KBM-7 (cell line): ENCODE results near the gene FOXP1.

Experiments
- DNase-seq: peaks from one replicate; pipeline ENCODE4 v3.0.0-alpha.2; 2015
- in situ Hi-C: fragments of 300-500 bp; cut with MboI; formaldehyde crosslinking; loops from 2 replicates; pipeline ENCODE4 v1.14.3; 2020; ENCODE audit warnings: low sequenced_read_pairs, low pct_unique_long_range_greater_than_20kb, mixed read lengths

Gene FOXP1

GRCh38 chr3:71468311-71469137 is 115.0 kb downstream of the FOXP1 start:
- in situ Hi-C loops: no loop called here
- DNase-seq: no peak

- no peak for DNase-seq
- in situ Hi-C loops: no loop called here
These were observed 117.0 kb downstream of the FOXP1 start for GRCh38 chr3:71466483-71466882.

- DNase-seq: no peak
- in situ Hi-C loops: no loop called here
These were observed 118.0 kb downstream of the FOXP1 start for GRCh38 chr3:71465371-71466036.

GRCh38 chr3:71464613-71465012 is 118.9 kb downstream of the FOXP1 start:
- in situ Hi-C loops: no loop called here

DNA sequence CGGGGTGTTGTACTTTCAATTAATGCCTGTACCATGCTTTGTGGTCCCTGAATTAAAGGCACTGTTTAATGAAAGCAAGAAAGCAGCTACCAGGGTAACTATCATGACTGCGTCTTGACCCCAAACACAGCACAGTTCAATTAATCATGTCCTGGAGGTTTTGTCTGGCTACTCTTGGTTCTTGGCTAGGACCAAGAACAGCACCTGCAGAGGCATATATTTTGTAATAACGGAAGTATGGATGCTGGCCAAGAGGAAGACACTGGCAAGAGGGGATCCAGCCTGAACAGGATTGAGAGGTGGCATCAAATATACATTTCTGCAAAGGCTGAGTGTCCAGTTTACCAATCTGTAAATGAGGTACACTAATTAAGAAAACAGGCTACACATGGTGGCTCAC is 119.9 kb downstream of the FOXP1 start:
- no peak for DNase-seq
- in situ Hi-C loops: no loop called here

More at GRCh38 chr3:71464613-71465012, 118.9 kb downstream of the FOXP1 start:
- DNase-seq: no peak

DNA sequence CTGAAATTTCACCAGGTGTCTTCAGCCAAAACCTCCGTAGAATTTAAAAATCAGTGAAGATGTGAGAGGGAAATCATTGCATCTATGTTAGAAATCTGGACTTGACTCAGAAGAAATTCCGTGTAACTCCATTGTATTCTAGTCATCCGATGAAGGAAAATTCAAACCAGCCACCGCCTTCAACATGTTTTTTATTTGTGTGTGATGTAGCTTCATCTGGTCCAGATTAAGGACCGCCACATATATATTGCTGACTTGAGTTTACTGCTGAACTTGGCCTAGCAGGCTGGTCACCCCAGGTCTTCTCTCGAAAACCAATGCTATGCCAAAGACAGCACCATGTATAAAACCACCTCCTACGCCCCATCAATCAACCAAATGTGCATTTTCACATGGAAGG is 120.9 kb downstream of the FOXP1 start:
- in situ Hi-C loops: no loop called here
- DNase-seq: no peak

DNA sequence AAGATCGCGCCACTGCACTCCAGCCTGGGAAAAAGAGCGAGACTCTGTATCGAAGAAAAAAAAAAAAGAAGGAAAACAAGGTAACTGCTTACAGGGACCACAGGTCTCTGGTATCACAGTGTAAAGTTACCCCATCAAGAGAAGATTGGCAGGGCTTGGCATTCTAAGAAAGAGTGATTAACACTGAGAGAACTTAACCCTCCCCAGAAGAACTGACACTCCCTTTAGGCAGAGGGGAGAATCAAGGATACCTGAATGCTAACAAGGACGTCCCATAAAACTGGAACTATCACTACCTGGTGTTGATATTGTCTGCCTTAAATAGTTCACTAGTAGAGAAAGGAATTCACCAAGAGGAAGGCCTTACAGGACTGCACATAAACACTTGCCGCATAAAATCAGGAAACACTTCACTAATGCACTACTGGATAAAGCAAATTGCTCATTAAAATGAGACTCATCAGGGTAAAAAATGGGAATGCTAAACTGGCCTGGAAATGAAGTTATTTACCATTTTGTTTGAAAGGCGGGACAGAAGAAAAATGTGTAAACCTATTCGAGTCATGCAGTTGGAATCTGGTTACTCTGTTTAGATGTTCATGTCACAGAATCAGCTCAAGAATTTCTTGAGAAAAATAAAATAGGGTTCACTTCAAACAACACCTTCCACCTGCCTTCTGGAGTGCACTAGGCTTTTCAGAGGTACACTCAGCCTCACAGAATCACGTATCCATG is 121.6 kb downstream of the FOXP1 start:
- DNase-seq: no peak

GRCh38 chr3:71461114-71461513 is 122.4 kb downstream of the FOXP1 start:
- no peak for DNase-seq
- in situ Hi-C loops: no loop called here

More for the DNA sequence above, 121.6 kb downstream of the FOXP1 start:
- in situ Hi-C loops: no loop called here

DNA sequence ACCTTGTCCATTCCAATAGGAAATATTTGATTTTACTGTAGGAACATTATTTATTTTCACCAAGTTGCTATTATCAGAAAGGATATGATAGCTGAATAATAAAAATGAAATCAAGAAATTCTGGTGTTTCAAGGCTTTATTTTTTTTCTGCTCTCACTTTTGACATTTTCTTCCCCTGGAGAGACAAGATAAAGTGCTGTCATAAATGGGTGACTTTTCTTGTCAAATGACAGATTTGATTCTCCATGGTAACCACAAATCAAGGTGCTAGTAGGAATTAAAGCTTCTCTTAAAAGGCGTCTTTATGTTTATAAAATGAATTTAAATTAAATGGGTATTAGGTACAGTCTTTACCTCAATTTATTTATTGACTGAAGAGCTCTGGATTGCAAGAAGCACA is 124.6 kb downstream of the FOXP1 start:
- in situ Hi-C loops: no loop called here
- no peak for DNase-seq

DNA sequence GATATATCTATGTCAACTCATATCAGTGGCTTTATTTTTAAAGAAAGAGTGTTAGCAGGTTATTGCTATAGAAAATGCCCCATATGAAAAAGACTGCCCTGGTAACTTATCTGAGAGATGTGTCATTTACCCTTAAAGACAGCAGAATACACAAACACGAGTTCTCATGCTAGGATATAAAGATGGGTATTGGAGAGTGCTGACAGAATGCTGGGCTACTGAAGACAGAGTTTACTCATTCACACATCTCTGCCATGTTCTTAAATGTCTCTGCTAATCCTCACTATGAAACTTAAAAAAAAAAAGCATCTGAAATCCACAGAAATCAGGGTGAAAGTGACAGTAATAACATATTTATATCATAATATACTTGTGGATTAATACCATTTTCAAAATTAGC is 126.7 kb downstream of the FOXP1 start:
- no peak for DNase-seq
- in situ Hi-C loops: no loop called here

DNA sequence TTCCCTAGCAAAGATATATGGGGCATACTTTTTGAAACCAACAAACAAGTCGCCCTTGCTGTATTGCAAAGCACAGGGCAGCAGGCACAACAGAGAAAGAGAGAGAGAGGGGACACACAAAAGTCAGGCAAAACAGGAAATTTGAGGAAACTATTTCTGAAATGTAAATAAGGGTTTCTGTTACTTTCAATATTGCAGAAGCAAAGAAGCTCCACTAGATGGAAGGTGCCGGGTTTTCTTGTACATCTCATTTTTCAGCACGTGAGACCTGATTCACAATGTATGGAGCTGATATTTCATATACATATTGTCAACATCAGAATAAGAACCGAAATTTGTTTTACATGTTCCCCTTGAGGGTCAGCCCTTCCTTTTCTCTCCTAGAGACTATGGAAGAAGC is 127.4 kb downstream of the FOXP1 start:
- peak; percentile 39 for DNase-seq
- in situ Hi-C loops: no loop called here

DNA sequence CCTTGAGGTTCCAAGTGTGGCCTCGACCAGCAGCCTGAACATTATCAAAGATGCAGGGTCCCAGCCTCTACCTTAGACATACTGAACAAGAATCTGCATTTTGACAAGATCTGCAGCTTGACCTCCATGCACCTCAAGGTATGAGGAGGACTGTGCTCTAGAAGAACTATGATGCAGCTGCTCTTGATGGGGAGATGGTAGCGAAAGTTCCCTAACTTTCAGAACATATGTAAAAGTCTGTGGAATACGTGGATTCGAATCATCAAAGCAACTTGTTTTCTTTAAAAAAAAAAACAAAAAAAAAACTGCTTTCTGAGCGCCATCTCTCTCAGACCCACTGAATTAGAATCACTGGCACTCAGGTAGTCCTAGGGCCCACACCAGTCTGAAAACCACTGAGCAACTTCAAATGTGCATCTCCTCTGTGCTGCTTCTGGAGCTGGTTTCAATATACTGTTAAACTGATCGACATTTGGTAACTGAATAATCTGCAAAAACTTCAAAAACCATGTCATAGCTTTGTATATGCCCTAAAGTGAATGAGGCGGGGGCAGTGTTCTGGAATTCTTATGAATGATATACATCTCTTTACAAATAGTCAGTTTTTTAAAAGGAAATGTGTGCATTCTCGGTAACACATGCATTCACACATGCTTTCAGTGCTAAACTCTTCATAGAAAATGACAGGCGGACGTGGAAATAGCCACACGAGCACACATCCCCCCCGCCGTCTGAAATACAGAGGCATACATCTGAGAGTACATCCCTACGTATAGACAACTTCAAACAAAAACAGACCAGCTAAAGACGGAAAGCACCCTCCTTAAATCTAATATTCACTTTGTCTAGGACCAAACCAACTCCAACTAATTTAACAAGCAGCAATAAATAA is 128.8 kb downstream of the FOXP1 start:
- DNase-seq: no peak
- in situ Hi-C loops: no loop called here

DNA sequence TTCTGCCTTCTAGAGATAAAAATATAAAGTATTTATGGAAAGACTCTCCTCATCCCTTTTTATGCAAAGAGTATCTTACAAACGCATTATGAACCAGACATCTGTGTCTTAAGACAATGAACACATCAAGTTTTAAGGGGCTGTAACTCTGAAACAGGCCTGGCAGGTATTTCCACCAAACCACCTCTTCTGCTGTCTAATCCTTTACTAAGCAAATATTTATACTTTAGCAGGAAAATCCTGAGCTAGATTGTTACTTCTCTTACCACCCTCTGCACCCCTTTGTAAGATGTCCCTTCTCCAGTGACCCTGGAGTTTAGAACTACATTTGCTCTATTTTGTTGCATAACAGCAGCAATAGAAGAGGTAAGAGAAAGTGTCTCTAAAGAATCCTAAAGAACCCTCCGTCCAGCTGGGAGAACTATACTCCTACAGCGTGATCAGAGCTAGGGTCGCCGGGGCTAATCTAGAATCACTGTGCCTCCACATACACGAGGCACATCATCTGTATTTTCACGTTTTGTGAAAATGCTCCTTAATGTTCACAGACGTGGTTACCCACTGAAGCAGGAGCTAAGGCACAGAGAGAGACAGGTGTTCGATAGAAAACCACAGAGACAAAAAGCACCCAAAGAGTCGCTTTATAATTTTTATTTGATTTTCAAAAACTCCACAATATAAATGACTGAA is 129.6 kb downstream of the FOXP1 start:
- no peak for DNase-seq
- in situ Hi-C loops: no loop called here

DNA sequence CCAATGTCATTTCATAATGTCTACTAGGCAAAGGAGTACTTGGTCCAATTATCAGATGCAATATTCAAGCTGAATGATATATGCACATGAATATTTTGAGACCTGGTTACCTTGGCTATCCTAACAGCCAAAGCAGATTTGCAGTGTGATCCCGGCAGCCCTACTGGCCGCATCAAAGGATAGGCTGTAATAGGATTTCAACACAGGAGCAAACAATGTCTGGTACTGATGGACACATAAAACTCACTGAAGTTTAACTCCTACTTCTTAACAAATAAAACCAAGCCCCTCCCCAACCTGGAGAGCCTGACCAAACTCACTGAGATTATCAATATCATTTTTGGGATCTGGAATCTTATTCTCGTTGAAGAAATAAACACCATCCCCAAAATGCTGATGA is 130.2 kb downstream of the FOXP1 start:
- in situ Hi-C loops: no loop called here
- no peak for DNase-seq

- in situ Hi-C loops: no loop called here
- no peak for DNase-seq
These were observed 131.7 kb downstream of the FOXP1 start for GRCh38 chr3:71451812-71452211.

DNA sequence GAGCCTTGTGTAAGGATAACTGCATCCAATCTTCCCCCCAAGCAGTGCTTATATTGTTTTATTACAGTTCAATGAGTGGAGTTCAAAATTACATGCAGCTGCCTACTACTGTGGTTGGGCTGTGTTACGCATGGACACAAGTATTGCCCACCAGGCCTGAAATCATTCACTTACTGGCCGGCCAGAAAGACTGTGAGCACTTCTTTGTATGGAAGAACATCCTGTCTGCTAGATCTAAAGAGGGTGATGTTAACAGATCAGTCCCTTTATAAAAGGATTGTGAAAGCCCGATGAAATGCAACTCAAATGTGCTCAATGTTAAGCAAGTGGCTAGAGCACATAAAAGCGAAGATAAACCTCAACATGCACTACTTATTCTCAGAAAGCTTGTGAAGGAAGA is 132.5 kb downstream of the FOXP1 start:
- DNase-seq: no peak
- in situ Hi-C loops: no loop called here

- no peak for DNase-seq
- in situ Hi-C loops: no loop called here
These were observed 133.4 kb downstream of the FOXP1 start for GRCh38 chr3:71450162-71450561.

DNA sequence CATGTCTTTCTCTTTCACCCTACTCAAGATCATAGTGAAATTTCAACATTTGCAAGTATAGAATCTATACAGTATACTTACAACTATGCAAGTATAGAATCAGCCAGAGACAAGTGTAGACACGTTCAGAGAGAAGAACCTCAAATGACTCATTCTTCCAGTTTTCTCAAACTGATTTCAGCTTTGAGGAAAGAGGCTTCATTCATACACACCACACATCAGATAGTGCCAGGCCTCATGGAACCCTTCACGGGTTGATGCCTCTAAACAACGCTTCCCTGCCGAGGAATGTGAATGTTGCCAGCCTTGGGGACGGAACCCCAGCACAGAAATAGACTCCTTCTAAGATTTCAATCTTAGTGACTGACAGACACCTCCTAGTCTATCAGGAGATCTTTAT is 135.7 kb downstream of the FOXP1 start:
- in situ Hi-C loops: no loop called here
- peak; percentile 63 for DNase-seq

GRCh38 chr3:71447197-71447596 is 136.3 kb downstream of the FOXP1 start:
- DNase-seq: no peak
- in situ Hi-C loops: no loop called here
